HG02852 (cell line): Measurements from ENCODE around the gene STX18.
"Not testable (repeated sequence)": the region's sequence is repeated elsewhere in the genome, so short reads cannot be mapped to it uniquely, and the experiment has no call there.

Experiments
- ATAC-seq: cut with Tn5 transposase; IDR thresholded peaks from one replicate; pipeline ENCODE4 v1.9.1; 2021; ENCODE audit warnings: mild to moderate bottlenecking, moderate library complexity; ENCODE audit not compliant: unreplicated experiment

STX18 gene

DNA sequence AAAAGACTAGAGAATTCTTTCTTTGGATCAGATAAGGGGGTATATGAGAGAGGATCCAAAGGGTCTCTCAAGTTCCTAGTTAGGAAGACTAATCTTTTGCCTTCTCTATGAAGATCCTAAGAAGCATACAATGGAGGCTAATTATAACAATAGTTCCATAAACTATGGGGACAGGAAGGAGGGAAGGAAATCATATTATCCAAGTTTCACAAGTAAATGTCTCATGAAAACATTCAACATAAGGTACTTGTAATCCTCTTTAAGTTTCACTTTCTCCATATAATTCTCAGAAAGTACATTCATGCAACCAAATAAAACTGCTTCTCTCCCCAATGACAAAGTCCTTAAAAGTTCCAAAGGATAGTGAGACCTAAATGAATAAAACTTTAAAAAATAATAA, 27.1 kb downstream of the STX18 start:
- no peak for ATAC-seq

DNA sequence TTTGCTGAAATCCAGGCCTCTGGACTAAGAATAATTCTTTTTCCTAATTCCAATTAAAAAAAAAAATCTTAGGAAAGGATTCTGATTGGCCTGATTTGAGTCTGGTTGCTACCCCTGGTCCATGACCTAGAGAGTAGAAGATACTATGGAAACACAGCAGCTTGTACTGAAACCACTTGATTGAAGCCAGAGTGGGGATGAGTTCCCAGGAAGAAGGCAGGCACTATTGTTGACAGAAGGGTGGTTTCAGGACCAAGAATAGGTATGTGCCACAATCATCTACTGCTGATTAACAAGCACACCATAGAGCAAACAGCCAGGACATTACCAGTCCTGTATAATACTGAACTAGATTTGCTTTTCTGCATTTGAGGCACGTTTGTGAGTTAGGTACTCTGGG, 29.6 kb downstream of the STX18 start:
- no peak for ATAC-seq

DNA sequence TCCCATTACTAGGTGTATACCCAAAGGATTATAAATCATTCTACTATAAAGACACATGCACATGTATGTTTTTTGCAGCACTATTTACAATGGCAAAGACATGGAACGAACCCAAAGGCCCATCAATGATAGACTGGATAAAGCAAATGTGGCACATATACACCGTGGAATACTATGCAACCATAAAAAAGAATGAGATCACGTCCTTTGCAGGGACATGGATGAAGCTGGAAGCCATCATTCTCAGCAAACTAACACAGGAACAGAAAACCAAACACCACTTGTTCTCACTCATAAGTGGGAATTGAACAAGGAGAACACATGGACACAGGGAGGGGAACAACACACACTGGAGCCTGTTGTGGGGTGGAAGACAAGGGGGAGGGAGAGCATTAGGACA, 31.2 kb downstream of the STX18 start:
- not testable (repeated sequence) for ATAC-seq

DNA sequence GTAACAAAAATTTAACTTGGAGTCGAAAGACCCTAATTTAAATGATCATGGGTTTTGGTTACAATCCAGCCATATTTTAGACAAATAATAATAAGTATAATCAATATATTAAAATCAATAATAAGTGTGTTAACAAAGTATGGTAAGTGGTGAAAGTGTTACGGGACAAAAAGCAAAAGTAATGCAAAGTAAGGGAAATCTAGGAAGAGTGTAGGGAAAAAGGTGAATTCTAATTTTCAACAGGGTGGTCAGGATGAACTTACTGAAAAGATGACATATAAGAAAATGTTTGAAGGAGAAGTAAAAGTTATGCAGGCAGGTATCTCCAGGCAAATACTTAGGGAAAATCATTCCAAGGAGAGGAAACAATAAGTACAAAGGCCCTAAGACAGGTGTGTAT, 32.3 kb downstream of the STX18 start:
- no peak for ATAC-seq

DNA sequence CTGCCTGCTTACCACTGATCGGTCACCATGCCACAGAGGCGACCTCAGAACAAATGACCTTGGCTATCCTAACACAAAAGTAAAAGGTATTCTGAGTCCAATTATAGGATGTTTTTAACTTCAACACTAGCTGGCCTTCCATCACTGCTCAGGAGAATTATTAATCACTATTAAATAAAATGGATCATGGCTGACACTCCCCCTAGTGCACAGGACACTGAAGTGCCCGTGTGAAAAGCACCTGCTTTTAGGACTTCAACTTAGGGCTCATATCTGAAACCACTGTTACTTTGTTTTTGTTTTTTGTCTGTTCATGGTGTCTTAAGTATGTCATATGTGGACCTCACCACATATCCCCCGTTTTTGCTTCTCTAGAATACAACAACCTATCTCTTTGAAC, 33.9 kb downstream of the STX18 start:
- no peak for ATAC-seq

DNA sequence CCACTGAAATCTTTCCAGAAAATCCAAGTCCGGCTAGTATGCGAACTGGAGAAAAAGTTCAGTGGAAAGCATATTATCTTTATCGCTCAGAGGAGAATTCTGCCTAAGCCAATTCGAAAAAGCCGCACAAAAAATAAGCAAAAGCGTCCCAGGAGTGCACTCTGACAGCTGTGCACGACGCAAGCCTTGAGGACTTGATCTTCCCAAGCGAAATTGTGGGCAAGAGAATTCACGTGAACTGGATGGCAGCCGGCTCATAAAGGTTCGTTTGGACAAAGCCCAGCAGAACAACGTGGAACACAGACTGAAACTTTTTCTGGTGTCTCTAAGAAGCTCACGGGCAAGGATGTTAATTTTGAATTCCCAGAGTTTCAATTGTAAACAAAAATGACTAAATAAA, 34.4 kb downstream of the STX18 start:
- no peak for ATAC-seq

DNA sequence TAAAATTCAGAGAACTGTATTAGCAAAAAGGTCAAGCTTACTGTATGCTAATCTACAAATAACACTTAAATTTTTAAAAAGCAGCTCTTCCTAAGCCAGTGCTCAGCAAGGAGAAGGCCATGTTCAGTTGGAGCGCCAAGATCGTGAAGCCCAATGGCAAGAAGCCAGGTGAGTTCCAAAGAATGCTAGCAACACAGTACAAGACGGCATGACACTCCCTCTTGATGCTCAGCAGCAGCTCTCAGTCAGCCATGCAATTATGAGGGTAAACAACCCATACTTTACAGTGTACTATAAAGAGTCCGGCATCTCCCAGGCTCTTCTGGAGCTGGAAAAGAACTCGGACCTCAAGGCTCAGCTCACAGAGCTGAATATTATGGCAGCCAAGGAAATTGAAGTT, 34.9 kb downstream of the STX18 start:
- no peak for ATAC-seq

DNA sequence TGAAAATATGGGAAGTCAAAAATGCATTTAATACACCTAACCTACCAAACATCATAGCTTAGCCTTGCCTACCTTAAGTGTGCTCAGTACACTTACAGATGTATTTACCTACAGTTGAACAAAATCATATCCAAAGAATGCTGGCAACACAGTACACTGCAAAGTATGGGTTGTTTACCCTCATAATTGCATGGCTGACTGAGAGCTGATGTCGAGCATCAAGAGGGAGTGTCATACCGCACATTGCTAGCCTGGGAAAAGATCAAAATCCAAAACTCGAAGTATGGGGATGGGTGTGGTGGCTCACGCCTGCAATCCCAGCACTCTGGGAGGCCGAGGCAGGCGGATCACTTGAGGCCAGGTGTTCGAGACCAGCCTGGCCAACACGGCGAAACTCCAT, 36.6 kb downstream of the STX18 start:
- not testable (repeated sequence) for ATAC-seq

DNA sequence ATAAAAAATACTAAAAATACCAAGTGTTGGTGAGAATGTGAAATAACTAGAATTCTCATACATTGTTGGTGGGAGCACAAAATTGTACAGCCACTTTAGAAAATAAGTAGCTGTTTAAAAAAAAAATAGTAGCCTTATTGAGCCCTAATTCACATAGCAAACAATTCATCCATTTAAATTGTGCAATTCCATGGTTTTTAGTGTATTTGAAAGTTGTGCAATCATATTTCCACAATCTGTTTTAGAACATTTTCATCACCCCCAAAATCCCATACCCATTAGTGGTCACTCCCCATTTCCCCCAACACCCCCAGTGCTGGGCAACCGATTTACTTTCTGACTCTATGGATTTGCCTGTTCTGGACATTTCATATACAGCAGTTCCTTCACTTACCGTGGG, 37.1 kb downstream of the STX18 start:
- no peak for ATAC-seq

DNA sequence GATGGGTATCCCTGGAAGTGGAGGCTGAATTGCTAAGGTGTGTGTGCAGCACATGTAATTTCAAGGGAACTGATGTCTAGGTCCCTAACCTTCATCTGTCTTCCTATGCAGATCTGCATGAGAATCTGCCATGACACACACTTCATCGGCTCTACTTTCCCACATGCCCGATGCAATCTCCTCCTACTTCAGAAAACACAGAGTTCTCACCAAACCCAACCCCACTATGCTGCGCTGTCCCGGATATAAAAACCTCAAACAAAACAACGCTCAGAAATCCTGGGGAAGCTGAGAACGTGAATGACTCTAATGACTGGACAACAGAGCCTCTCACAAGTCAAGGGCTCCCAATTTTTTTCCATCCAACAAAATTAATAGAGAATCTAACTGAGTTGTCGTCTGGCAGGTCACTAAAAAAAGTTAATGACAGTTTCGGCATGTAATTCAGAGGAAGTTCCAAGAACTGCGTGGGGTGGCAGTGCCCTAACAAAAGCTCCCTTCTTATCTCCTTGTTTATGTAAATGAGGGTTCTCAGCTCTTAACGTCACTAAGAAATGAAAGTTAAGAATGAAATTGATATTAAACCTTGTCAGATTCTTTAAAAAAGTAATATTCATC, 39.0 kb downstream of the STX18 start:
- peak; percentile 60 for ATAC-seq

DNA sequence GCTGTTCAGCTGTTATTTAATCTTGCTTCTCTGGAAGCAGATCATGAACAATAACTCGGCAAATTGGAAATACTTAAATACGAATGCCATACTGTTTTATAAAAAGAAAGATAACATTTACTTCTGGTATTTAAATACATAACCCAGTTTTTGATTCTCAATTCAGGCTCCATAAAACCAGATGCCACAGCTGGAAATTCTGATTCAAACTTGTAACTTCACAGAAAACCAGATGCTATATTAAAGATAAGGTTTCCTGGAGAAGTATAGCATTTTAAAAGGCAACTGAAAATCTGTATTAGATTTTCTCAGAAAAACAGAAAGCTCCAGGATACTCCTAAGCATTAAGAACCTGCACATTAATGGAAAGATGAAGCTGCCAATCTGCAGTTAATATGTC, 40.2 kb downstream of the STX18 start:
- no peak for ATAC-seq

DNA sequence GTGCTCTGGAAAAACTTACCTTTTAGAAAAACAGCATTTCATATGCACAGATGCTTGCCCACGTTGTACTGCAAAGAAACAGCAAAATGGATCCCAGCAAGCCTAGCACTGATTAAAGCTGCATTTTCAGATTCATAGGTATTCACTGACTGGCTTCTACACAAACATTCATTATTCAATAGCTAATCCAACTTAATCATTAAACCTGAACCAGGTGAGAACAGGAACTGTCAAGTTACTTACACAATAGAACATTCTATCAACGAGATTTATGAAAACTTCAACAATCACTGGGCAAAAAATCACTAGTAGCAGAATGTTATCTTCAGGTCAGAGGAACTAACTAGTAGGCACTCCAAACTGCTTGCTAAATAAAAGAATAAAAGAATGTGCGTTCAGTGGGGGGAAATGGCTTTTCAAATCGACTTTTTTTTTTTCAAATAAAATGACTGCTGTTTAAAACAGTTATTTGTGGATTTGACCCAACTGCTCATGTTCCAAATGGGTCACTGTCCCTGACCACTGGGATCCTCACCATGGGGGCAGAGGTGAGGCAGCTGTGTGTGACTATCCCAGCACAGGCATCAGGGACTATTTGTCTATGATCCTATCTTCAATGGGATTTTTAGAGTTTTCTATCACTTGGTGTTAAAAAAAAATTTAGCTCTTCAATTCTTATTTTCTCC, 42.3 kb downstream of the STX18 start:
- ATAC-seq = no peak

DNA sequence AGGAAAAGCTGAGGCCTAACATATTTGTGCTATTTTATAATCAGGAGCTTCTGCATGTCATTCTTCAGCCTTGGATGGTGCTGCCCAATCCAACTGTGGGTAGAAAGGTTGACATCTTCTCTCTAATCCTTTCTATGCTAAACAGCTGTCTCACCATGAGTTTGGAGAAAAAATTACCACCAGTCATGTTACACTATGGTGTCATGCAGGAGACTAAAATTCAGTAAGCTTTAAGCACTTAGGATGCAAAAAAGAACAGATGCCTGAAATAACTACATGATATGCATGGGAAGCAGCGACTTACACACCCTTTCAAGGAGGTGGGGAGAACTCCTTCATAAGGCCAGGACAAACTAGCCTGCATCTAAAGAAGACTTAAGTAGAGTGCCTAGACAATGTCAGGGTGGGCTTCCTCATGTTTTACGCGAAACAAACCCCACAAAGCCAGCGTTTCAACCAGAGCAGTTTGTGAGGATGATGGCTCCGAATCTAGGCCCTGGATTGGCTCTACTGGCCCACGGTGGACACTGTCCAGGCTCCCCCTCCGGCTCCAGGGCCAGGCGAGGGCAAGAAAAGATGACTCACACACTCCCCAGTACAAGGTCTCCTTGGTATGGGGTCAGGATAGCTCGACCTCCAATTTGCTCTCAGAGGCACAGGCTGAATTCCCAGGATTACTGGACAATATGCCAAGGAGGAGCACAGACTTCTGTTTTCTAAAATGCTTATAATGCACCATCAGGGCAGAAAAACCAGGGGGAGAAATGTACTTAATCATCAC, 45.1 kb downstream of the STX18 start:
- ATAC-seq = no peak

DNA sequence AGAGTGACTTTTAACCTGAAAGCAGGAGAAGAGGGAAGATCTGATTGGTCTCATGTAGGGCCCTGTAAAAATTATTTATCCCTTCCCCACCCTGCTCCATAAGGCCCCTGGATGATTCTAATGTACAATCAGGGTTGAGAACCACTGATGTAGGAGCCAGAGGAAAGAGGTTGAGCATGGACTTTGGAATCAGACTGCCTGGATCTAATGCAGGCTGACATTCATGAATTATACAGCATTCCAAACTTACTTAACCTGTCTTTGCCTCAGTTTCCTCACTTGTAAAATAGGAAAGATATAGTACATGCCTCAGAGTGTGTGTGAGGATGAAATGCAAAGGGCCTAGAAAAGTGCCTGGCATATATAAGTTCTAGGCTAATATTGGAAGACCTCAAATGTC, 47.0 kb downstream of the STX18 start:
- no peak for ATAC-seq

DNA sequence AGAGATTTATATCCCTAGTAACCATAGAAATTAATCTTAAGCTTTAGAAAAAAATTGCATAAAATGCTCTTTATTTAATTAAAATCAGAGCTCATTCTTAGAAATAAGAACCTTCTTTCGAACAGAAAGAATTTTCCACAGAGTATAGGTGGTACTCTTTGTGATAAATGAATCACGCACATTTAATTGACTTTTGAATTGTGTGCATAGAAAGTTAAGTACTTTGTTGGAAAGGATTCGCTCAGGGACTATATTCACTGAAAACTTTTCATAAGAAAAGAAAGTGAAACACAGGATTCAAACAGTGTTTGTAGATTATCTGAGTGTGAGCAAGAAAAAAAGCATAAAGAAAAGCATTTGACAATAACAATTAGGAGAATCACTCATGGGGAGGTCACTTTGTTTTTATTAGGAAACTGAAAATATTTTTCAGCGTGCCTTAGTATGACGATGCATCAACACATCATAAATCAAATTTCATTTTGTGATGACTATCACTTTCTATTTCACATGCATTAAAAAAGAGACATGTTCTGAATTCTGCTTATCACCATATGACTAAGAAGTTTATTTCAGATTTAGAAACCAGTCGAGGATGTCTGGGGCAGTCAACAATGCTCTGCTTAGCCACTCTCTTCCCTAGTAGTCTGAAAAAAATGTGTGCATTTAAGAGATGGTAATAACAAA, 49.5 kb downstream of the STX18 start:
- ATAC-seq = peak; percentile 79

DNA sequence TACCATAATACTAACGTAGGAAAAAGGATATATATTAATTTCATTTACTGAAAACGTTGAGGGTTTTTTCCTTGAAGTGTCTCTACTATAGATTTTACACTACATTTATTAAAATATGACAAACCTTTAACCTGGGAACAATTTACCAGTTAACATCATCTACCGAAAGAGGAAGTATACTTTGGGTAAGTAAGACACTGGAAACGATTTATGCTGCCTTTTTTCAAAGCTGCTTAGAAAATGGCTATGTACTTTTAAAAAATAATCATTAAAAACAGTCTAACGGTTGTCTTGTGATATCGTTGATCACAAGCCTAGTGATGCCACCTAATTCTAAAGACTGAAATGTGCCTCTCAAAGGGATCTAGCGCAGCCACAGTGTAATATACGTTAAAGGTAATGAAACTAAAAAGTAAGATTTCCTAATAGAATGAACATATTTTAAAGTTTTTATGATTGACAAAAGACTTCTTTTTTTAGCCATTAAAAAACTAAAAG, 50.4 kb downstream of the STX18 start:
- ATAC-seq = no peak

DNA sequence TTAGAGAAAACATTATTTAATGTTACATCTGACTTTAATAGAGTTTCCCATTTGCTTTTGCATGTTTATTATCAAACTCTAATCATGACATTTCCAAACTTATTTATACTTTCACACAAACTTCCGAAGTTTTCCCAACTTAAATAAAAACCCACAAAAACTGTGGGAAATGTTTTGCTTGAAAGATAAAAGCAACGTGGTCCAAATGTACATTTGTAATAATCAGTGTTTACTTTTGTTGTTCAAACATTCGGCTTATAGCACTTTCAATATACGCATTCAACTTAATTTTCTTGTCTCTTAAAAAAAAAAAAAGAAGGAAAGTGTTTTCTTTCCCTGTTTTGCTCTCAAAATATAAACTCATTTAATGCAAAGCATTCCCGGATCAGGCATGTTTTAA, 51.0 kb downstream of the STX18 start:
- no peak for ATAC-seq

DNA sequence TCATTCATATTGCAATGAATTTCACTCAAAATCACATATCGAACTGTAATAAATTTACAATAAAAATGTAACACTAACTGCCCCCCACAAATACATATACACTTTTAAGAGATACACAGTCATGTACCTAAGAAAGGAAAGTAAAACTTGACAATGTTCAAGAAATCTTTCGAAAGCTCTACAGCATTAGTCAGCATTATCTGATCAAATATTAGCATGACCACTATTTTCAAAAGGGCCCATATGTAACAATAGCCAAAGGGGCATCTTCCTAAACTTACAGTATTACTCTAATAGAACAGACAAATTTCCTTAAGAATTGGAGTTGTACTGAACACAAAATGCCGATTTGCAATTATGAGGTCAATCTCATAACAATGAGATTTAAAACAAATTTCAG, 51.8 kb downstream of the STX18 start:
- ATAC-seq = no peak

DNA sequence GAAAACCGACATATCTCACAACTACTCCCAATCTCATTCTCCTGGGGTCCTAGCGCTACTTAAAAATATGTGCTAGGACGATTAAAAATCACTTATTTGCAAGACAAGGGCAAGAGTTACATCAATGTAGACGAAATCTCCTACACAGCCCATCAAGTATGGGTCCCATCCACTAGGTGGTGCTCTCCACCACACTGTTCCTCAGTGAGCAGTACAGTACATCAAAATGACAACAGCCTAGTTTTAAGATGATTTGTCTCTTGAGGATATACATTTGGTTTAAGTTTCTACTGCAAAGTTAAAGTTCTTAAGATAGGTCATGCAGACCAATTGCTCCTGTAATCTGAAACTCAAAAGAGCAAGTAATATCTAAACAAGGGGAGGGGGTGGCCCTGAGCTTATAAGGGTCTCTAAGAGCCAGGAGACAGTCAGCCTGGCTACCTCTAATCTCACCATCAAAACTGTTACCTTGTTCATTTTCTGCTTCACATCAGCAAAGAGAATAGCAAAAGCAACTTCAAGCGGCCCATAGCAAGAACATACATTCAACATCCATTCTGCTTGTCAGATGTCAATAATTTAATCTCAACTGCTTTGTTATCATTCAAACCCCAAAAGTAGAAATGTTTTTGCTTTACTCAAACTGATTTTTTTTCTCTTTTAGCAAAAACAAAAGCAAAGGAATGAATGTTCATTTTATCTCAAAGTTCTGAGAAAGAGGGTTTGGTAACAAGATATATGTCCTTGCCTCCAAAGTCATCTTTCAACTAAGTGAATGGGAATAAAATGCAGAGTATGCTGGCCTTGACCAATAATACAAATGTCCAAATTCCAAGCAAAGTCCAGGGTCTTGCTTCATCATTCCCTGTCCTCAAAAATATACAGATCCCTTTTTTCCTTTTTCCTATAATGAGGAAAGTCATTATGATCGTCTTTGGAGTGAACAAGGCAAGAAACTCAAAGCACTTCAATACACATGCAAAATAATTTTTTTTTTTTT, 53.1 kb downstream of the STX18 start:
- peak; percentile 79 for ATAC-seq

DNA sequence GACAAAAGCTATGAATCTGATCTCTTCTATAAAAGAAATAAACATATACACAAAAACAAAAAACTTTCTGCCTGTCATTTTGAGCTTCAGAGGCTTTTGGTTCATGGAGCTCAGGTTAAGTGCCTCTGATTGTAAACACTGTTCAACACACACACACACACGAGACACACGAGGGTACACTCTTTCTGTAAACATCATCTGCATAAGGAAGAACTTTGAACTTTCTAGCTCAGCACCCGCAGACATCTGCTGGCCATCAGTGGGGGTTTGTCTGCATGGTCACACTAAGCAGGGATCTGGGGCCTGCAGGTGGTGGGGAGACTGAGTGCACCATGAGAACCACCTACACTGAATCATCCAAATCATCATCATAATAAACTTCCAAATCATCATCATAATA, 54.9 kb downstream of the STX18 start:
- no peak for ATAC-seq
